Activated CD4-positive, alpha-beta T cell treated with anti-CD3 and anti-CD28 coated beads for 48 hours (primary cell): Measurements from ENCODE around the gene GALNT12.

Source experiments
- DNase-seq: peaks from one replicate; pipeline ENCODE4 v3.0.0-alpha.2; 2020

The GALNT12 gene

GRCh38 chr9:98882569-98882923 lies 75.1 kb downstream of the GALNT12 start:
- no peak for DNase-seq

GRCh38 chr9:98883276-98883675 lies 75.8 kb downstream of the GALNT12 start:
- DNase-seq: no peak

GRCh38 chr9:98884849-98885248 lies 77.4 kb downstream of the GALNT12 start:
- DNase-seq: no peak

- DNase-seq: no peak
These were observed 78.3 kb downstream of the GALNT12 start for GRCh38 chr9:98885575-98886295.

- DNase-seq: no peak
These were observed 79.3 kb downstream of the GALNT12 start for GRCh38 chr9:98886691-98887229.

- no peak for DNase-seq
These were observed 80.5 kb downstream of the GALNT12 start for GRCh38 chr9:98887918-98888510.

GRCh38 chr9:98888801-98889421 lies 81.4 kb downstream of the GALNT12 start:
- no peak for DNase-seq

GRCh38 chr9:98890256-98890655 lies 82.8 kb downstream of the GALNT12 start:
- DNase-seq: no peak

GRCh38 chr9:98892288-98892687 lies 84.8 kb downstream of the GALNT12 start:
- DNase-seq: no peak

GRCh38 chr9:98892690-98893089 lies 85.2 kb downstream of the GALNT12 start:
- no peak for DNase-seq

- no peak for DNase-seq
These were observed 86.7 kb downstream of the GALNT12 start for GRCh38 chr9:98894171-98894570.

GRCh38 chr9:98894761-98895160 lies 87.3 kb downstream of the GALNT12 start:
- no peak for DNase-seq

GRCh38 chr9:98896632-98897031 lies 89.2 kb downstream of the GALNT12 start:
- no peak for DNase-seq

GRCh38 chr9:98897745-98898144 lies 90.3 kb downstream of the GALNT12 start:
- DNase-seq: no peak

GRCh38 chr9:98899408-98900056 lies 92.1 kb downstream of the GALNT12 start:
- no peak for DNase-seq
